ENCODE measurements around the gene CSF1. TPM values are rescaled to one million over a fixed set of nuclear protein-coding genes. Genes with fewer than 3 reads are reported as not detected.

CSF1 gene
- total and polyA plus RNA-seq, 2 of the 13 experiments (the other 11 are each of a cell fraction or from before 2014, with no cell fraction given): 4.6 to 13.3 TPM

DNA sequence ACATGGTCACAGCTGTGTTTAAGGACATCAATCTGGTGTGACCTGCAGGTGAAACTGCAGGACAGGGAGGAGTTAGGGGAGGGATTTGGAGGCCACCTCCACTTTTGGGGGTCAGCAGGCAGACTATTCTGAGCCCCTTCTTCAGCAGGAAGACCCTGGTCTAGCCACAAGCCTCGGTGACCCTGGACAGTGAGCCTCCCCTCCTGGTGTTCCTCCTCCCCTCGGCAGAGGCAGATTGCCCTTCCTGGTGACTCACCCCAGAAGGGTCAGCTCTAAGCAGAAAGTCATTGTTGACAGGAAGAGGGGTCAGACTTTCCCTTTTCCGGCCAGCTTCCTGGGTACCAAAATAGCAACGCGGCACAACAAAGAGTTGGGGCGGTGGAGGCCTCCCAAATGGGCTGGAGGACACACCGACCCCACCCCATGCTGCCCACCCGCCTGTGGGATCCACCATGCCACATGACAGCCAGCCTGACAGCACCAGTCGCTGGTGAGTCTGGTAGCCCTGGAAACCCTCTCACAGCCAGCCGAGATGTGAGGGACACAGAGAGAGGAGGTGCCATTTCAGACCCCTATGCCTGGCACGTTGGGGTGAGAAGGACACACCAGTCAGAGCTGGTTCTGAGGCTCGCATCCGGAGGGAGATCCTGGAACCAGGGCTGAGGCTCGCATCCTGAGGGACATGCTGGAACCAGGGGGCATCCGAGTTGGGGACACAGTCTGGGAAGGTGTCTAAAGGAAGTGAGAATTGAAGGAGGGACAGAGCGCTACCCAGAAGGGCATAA lies 14.7 kb upstream of the CSF1 start (continued):
- TF ChIP-seq, protein P1, sequence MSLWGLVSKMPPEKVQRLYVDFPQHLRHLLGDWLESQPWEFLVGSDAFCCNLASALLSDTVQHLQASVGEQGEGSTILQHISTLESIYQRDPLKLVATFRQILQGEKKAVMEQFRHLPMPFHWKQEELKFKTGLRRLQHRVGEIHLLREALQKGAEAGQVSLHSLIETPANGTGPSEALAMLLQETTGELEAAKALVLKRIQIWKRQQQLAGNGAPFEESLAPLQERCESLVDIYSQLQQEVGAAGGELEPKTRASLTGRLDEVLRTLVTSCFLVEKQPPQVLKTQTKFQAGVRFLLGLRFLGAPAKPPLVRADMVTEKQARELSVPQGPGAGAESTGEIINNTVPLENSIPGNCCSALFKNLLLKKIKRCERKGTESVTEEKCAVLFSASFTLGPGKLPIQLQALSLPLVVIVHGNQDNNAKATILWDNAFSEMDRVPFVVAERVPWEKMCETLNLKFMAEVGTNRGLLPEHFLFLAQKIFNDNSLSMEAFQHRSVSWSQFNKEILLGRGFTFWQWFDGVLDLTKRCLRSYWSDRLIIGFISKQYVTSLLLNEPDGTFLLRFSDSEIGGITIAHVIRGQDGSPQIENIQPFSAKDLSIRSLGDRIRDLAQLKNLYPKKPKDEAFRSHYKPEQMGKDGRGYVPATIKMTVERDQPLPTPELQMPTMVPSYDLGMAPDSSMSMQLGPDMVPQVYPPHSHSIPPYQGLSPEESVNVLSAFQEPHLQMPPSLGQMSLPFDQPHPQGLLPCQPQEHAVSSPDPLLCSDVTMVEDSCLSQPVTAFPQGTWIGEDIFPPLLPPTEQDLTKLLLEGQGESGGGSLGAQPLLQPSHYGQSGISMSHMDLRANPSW (CRISPR knock-in tag; IDR thresholded peaks at IDR 0.05; ENCODE audit: borderline replicate concordance): peak; percentile 53; the same call in 1 of the 2 replicates
- TF ChIP-seq MED1 (CRISPR knock-in tag; IDR thresholded peaks at IDR 0.05) (peak; percentile 99), SRF (IDR thresholded peaks at IDR 0.05; ENCODE audit: low read depth, low read length) (peak; percentile 72; the same call in 1 of the 2 replicates), ZNF282 (IDR thresholded peaks at IDR 0.05; ENCODE audit: partially characterized antibody) (no peak), ZNF644 (CRISPR knock-in tag; IDR thresholded peaks at IDR 0.05; ENCODE audit: low read depth) (peak; percentile 69; the same call in 1 of the 2 replicates), GATAD1 (CRISPR knock-in tag; IDR thresholded peaks at IDR 0.05) (peak; percentile 49; the same call in 1 of the 2 replicates), ZBTB7A (CRISPR knock-in tag; IDR thresholded peaks at IDR 0.05) (peak; percentile 52; the same call in 1 of the 2 replicates), ISL2 (CRISPR knock-in tag; IDR thresholded peaks at IDR 0.05) (peak; percentile 76; the same call in 1 of the 2 replicates), SMAD1 (CRISPR knock-in tag; IDR thresholded peaks at IDR 0.05; ENCODE audit: borderline replicate concordance, low read depth) (peak; percentile 90; the same call in 1 of the 2 replicates), ZNF737 (CRISPR knock-in tag; IDR thresholded peaks at IDR 0.05; ENCODE audit: borderline replicate concordance) (no peak), ZFX (CRISPR knock-in tag; IDR thresholded peaks at IDR 0.05; ENCODE audit: low read depth) (peak; percentile 57; the same call in 1 of the 2 replicates), GABPB1 (CRISPR knock-in tag; IDR thresholded peaks at IDR 0.05) (peak; percentile 84), PCBP1 (IDR thresholded peaks at IDR 0.05; ENCODE audit: borderline replicate concordance, low read depth, low read length) (no peak), ZNF326 (CRISPR knock-in tag; IDR thresholded peaks at IDR 0.05; ENCODE audit: borderline replicate concordance) (no peak), ZNF605 (CRISPR knock-in tag; IDR thresholded peaks at IDR 0.05) (peak; percentile 88), TCF7 (IDR thresholded peaks at IDR 0.05; ENCODE audit: low read depth) (peak; percentile 95), STAG1 (CRISPR knock-in tag; IDR thresholded peaks at IDR 0.05) (peak; percentile 36; the same call in 1 of the 2 replicates), CBX2 (IDR thresholded peaks at IDR 0.05; ENCODE audit: low read depth, low read length) (no peak), CBX2 (CRISPR knock-in tag; IDR thresholded peaks at IDR 0.05; ENCODE audit: low read depth) (peak; percentile 78; the same call in 1 of the 2 replicates)
- TF ChIP-seq, protein P2, sequence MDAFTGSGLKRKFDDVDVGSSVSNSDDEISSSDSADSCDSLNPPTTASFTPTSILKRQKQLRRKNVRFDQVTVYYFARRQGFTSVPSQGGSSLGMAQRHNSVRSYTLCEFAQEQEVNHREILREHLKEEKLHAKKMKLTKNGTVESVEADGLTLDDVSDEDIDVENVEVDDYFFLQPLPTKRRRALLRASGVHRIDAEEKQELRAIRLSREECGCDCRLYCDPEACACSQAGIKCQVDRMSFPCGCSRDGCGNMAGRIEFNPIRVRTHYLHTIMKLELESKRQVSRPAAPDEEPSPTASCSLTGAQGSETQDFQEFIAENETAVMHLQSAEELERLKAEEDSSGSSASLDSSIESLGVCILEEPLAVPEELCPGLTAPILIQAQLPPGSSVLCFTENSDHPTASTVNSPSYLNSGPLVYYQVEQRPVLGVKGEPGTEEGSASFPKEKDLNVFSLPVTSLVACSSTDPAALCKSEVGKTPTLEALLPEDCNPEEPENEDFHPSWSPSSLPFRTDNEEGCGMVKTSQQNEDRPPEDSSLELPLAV (CRISPR knock-in tag; conservative IDR thresholded peaks at IDR 0.05; ENCODE audit: low read depth): no peak
- TF ChIP-seq, protein P3, sequence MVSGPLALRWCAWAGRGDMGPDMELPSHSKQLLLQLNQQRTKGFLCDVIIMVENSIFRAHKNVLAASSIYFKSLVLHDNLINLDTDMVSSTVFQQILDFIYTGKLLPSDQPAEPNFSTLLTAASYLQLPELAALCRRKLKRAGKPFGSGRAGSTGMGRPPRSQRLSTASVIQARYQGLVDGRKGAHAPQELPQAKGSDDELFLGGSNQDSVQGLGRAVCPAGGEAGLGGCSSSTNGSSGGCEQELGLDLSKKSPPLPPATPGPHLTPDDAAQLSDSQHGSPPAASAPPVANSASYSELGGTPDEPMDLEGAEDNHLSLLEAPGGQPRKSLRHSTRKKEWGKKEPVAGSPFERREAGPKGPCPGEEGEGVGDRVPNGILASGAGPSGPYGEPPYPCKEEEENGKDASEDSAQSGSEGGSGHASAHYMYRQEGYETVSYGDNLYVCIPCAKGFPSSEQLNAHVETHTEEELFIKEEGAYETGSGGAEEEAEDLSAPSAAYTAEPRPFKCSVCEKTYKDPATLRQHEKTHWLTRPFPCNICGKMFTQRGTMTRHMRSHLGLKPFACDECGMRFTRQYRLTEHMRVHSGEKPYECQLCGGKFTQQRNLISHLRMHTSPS (CRISPR knock-in tag; IDR thresholded peaks at IDR 0.05; ENCODE audit: low read depth): peak; percentile 86; the same call in 1 of the 2 replicates
- TF ChIP-seq, protein P4, sequence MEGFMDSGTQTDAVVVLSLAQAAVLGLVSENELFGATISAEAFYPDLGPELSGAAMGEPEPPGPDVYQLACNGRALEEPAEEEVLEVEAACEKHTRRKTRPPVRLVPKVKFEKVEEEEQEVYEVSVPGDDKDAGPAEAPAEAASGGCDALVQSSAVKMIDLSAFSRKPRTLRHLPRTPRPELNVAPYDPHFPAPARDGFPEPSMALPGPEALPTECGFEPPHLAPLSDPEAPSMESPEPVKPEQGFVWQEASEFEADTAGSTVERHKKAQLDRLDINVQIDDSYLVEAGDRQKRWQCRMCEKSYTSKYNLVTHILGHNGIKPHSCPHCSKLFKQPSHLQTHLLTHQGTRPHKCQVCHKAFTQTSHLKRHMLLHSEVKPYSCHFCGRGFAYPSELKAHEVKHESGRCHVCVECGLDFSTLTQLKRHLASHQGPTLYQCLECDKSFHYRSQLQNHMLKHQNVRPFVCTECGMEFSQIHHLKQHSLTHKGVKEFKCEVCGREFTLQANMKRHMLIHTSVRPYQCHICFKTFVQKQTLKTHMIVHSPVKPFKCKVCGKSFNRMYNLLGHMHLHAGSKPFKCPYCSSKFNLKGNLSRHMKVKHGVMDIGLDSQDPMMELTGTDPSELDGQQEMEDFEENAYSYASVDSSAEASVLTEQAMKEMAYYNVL (CRISPR knock-in tag; IDR thresholded peaks at IDR 0.05; ENCODE audit: borderline replicate concordance): peak; percentile 67; the same call in 1 of the 2 replicates

All from HepG2 (cell line).